Ectodermal cell (in vitro differentiated cells): ENCODE measurements around the gene FBXO31.

Experiments used
- H3K27ac ChIP-seq: 2 replicates; pipeline ENCODE4 v1.7.0; 2013; ENCODE audit warnings: mild to moderate bottlenecking, low read depth, low read length; ENCODE audit not compliant: insufficient read depth, poor library complexity, severe bottlenecking
- H3K27me3 ChIP-seq: 2 replicates; pipeline ENCODE4 v1.7.0; 2013; ENCODE audit warnings: mild to moderate bottlenecking, low read length; ENCODE audit not compliant: insufficient read depth, control insufficient read depth, poor library complexity, severe bottlenecking
- H3K36me3 ChIP-seq: one replicate; pipeline ENCODE4 v1.7.0; 2013; ENCODE audit warnings: low read length; ENCODE audit not compliant: control insufficient read depth, insufficient read depth
- H3K4me1 ChIP-seq: one replicate; pipeline ENCODE4 v1.7.0; 2013; ENCODE audit warnings: low read length; ENCODE audit not compliant: control insufficient read depth, insufficient read depth
- H3K4me3 ChIP-seq: 2 replicates; pipeline ENCODE4 v1.7.0; 2013; ENCODE audit warnings: low read depth, low read length, control low read depth; ENCODE audit not compliant: insufficient read depth
- H3K9me3 ChIP-seq: 2 replicates; pipeline ENCODE4 v1.7.0; 2013; ENCODE audit warnings: mild to moderate bottlenecking, low read length, moderate library complexity; ENCODE audit not compliant: control insufficient read depth
- WGBS, 2 experiments: methylation state at CpG; one replicate each; pipeline ENCODE4 v1.1.7; 2013; ENCODE audit warnings: missing lambda C conversion rate in 2 of 2; 5-methylcytosine and 5-hydroxymethylcytosine counted together

FBXO31 gene

DNA sequence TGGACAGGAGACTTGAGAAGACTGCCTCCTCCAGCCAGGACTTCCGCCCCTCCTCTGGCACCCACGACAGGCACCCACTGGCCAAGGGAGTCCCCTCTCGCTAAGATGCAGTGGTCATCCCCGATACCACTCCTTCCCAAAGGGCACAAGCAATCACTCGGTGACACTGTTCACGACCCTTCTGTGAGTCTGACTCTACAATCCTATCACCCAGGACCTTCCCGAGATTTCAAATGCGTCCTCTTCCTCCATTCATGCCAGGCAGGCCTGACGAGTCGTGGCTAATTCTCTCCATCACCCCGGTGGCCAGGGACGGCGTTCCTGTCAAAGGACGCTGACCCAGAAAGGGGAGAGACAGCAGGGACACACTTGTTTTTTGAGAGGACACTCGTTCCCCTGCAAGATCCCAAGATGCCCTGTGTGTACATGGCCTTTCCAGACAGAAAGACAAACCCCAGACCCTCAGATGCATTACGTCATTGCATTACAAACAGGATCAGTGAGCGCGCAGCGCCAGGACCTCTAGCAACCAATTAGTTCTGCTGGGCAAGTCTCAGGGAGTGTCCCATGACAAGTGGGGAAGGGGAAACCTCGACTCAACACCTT is 12.2 kb downstream of the FBXO31 start:
- 78 to 81% methylated on average over 20 of the region's 20 CpGs for WGBS, 2 experiments
- H3K9me3 ChIP-seq: no peaks in the 10 kb centered on the region
- H3K27me3 ChIP-seq: no peaks in the 10 kb centered on the region
- no peaks in the 10 kb centered on the region for H3K36me3 ChIP-seq
- H3K4me1 ChIP-seq: peaks cover 12% of the 10 kb centered on the region
- H3K27ac ChIP-seq: no peak overlapping the region
- no peak overlapping the region for H3K4me3 ChIP-seq

DNA sequence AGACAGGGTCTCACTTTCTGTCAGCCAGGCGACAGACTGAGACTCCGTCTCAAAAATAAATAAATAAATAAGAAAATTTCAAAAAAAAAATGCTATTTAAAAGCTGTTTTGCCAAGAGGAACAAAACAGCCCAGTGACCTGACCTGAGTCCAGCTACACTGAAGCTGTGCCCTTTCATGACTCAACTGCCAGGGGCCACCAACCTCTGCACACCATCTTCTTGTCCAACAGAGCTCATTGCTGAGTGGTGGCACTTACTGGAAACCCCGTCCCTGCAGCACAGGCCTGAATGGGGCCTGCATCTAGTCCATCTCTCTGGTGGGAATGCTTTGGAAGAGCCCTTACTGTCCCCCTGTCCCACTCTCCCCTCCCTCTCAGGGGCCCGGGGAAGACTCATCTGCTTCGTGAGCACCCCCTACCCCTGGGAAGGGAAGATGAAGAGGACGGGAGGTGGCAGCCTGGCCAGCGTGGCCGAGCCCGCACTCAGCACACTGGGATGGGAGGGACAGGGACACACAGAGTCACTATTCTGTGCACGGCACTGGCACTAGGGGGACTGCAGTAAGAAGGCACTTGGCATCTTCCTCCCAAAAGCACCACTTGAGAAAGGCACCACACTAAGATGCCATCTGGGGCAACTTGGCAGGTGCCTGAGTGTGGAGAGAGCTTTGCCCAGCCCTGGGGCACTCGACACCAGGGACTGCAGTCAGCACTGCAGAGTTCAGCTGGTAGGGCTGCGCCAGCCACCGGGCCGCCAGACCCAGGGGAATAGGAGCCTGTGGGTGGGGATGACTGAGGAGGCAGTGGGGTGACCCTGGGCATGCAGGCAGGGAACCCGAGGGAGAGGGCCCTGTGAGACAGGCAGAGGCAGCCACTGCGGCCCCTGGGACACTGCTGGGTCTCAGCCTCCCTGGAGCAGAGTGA is 13.5 kb downstream of the FBXO31 start:
- Histone ChIP-seq H3K4me3 (no peak overlapping the region), H3K4me1 (peaks cover 12% of the 10 kb centered on the region), H3K27ac (no peak overlapping the region), H3K27me3 (no peaks in the 10 kb centered on the region), H3K36me3 (no peaks in the 10 kb centered on the region), H3K9me3 (no peaks in the 10 kb centered on the region)
- WGBS, 2 experiments: 81 to 84% methylated on average over 15 of the region's 16 CpGs

DNA sequence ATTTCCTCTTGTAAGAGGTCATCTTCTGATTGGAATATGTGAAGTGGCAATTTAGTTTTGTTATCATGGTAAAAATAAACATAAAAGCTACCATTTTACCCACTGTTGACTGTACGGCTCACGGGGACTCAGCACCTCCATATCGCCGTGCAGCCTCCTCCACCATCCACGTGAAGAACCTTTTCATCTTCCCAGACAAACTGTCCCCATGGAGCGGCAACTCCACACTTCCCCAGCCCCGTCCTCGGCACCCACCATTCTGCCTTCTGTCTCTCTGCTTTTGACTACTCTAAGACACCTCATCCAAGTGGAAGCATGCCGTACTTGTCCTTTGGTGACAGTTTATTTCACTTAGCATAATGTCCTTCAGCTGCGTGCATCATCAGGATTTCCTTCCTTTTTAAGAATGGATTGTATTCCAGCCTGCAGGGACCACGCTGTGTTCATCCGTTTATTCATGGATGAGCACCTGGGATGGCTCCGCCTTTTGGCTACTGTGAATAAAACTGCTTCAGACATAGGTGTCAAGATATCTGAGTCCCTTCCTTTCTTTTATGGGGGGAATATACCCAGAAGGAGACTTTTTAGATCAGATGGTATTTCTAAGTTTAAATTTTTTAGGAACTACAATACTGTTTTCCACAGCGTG is 14.3 kb downstream of the FBXO31 start:
- no peaks in the 10 kb centered on the region for H3K9me3 ChIP-seq
- H3K4me1 ChIP-seq: peaks cover 12% of the 10 kb centered on the region

DNA sequence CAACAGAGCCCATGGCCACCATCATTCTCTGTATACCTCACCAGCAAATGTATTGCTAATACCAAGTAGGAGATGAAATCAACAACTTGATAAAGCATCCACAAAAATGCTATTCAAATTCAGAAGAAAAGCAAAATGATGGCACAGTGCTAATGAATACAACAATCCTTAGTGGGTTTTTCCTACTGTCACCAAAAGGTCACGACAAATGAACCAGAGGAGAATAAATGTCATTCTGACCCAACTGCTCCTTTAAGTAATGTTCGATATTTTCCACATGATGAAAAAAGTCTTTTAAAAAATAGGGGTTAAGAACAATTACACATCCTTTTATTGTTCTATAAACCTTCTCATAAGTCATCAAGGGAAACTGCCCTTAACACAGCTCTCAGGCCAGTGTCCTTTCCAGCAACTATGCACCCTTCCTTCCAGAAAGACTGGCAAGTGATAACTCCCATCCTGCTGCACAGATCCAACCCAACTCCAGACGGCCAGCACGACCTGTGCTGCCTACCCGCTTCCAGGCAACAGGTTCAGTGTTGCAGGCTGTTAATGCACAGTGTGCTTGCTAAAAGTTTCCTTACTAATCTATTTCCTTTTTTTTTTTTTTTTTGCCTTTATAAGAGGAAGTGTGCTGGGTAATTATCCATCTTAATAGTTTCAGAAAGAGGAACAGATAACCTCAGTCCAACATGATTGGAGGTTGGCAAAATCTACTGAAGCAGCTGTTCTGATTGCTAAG is 15.4 kb downstream of the FBXO31 start:
- Histone ChIP-seq H3K4me3 (no peak overlapping the region), H3K4me1 (peaks cover 12% of the 10 kb centered on the region), H3K27me3 (no peaks in the 10 kb centered on the region), H3K9me3 (no peaks in the 10 kb centered on the region), H3K36me3 (no peaks in the 10 kb centered on the region), H3K27ac (no peak overlapping the region)
- 83 to 94% methylated on average over 4 to 5 of the region's 5 CpGs for WGBS, 2 experiments

More for the DNA sequence above, 14.3 kb downstream of the FBXO31 start:
- Histone ChIP-seq H3K36me3 (no peaks in the 10 kb centered on the region), H3K27me3 (no peaks in the 10 kb centered on the region), H3K27ac (no peak overlapping the region), H3K4me3 (no peak overlapping the region)
- 85 to 88% methylated on average over 14 of the region's 14 CpGs for WGBS, 2 experiments

DNA sequence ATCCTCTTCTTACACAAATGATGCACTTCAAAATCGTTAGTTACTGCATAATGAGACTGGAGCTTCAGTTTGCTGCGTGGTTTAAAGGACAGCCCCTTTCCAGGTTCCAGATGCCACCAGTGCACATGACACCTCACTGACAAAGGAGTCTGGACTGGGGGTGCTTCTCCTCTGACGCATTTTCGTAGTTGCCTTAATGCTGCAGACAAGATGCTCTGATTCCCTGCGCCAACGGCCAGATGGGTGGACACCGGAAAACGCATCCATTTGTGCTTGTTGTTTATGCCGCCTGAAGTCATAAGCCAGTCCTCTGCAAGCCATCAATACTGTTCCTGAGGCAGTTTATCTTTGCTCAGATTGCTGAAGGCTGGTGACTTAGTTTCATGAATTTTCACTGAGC is 16.0 kb downstream of the FBXO31 start:
- Histone ChIP-seq H3K27me3 (no peaks in the 10 kb centered on the region), H3K4me3 (no peak overlapping the region), H3K27ac (no peak overlapping the region), H3K9me3 (no peaks in the 10 kb centered on the region), H3K36me3 (no peaks in the 10 kb centered on the region), H3K4me1 (peaks cover 12% of the 10 kb centered on the region)
- 93 to 95% methylated on average over 9 of the region's 9 CpGs for WGBS, 2 experiments

DNA sequence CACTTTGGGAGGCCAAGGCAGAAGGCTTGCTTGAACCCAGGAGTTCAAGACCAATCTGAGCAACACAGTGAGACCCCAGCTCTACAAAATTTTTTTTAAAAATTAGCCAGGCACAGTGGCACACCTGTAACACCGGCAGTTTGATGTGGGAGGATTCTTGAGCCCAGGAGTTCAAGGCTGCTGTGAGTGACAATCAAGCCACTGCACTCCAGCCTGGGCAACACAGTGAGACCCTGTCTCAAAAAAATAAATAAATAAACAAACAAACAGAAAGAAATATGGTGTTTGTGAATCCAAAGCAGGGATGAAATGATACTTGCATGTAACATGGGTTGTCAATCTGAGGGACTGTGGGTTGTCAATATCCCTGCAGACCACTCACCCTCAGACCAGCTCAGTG is 16.6 kb downstream of the FBXO31 start:
- H3K4me1 ChIP-seq: peaks cover 12% of the 10 kb centered on the region
- WGBS, 2 experiments: 95 to 96% methylated on average over 1 of the region's 1 CpG
- no peak overlapping the region for H3K4me3 ChIP-seq
- H3K27me3 ChIP-seq: no peaks in the 10 kb centered on the region
- no peaks in the 10 kb centered on the region for H3K9me3 ChIP-seq
- no peaks in the 10 kb centered on the region for H3K36me3 ChIP-seq
- no peak overlapping the region for H3K27ac ChIP-seq

DNA sequence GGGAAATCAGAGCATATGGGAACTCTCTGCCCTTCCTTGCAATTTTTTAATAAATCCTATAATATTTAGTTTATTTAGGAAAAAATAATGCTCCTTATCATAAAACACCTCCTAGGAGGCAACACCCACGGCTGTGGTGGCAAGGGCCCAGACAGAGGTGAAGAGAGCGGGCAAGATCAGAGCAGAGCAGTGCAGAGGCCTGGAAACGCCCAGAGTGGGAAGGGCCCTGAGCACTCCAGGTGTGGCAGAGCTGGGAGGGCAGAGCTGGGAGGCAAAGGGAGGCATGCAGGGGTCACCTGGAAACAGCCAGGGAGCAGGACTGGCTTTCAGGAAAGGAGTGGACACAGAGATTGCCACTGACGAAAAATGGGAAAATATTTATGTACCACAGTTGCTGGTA is 17.3 kb downstream of the FBXO31 start:
- H3K9me3 ChIP-seq: no peaks in the 10 kb centered on the region
- no peaks in the 10 kb centered on the region for H3K27me3 ChIP-seq
- peaks cover 9% of the 10 kb centered on the region for H3K4me1 ChIP-seq
- H3K27ac ChIP-seq: no peak overlapping the region
- H3K4me3 ChIP-seq: no peak overlapping the region
- 93% methylated on average over 4 of the region's 4 CpGs for WGBS, 2 experiments
- no peaks in the 10 kb centered on the region for H3K36me3 ChIP-seq

DNA sequence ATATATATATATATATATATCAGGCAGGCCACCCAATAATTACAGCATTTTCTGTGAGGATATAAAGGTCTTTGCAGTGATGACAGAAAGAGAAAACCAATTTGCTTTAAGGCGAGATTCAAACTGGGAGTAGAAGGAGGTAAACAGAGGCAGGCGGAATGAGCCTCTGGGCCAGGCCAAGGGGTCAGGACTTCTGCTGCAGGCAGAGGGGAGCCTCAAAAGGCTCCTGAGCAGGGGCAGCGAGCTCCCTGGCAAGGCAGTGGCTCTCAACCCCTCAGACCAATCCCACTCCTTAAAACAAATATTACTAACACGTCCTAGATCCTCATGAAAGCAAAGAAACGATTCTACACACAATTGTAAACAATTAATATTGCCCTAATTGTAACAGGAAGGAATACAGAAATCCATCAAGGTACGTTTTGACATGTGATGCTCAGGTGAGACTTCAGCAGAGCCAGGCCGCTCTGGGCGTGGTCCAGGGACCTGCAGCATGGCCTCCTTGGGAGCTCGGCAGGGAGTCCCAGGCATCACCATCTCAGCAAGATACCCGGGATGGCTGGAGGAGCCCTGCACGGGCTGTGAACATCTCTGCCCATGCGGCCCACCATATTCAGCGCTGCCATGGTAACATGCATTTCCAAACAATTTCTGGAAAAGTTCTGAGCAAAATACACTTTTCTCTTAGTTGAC is 18.4 kb downstream of the FBXO31 start:
- no peaks in the 10 kb centered on the region for H3K27me3 ChIP-seq
- 93 to 94% methylated on average over 13 of the region's 13 CpGs for WGBS, 2 experiments
- no peak overlapping the region for H3K4me3 ChIP-seq
- H3K4me1 ChIP-seq: no peaks in the 10 kb centered on the region
- no peak overlapping the region for H3K27ac ChIP-seq
- H3K9me3 ChIP-seq: no peaks in the 10 kb centered on the region
- H3K36me3 ChIP-seq: no peaks in the 10 kb centered on the region

DNA sequence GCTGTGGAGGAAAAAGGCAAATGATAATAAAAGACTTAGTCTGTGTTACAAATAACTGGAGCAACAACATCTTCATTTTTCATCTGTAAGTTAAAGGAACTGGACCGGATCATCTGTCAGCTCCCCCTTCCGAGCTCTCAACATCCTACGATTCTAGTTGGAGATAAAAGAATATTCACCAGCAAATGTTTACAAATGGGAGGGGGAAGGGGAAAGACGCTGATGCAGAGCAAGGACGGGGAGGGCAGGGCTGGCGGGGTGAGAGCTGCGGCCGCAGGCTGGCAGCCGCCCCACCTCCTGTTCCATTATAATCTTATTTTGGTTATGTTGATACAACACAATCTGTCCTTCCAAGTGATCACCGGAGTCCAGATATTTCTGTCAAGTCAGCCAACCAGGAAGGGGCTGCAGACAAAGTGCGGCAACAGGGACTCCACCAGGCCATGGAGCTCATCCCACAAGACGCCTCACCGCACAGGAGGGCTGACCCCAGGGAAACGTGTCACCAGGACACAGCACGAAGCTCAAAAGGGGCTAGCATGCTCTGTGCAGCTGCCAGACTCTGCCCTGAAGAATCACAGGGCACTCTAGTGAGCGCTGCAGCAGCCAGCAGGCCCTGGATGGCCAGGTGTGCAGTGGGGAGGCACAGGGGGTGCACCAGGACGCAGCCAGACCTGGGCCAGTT is 19.7 kb downstream of the FBXO31 start:
- Histone ChIP-seq H3K4me3 (no peak overlapping the region), H3K36me3 (peaks cover under 1% of the 10 kb centered on the region), H3K27ac (no peak overlapping the region), H3K9me3 (no peaks in the 10 kb centered on the region), H3K4me1 (no peaks in the 10 kb centered on the region), H3K27me3 (no peaks in the 10 kb centered on the region)
- 90% methylated on average over 17 of the region's 17 CpGs for WGBS, 2 experiments
